Cardiac fibroblast (primary cell): Measurements from ENCODE around the gene SCGB3A1.

Experiments used
- DNase-seq, 2 donors: peaks; one replicate each; pipeline versions ENCODE4 v3.0.0 to v3.0.0-alpha.2; 2010; ENCODE audit warnings: low read depth in 2 of 2
- H3K4me3 ChIP-seq, 2 donors: replicated peaks in 1 of 2; 1 replicate in 1 of 2; 2 replicates in 1 of 2; pipeline ENCODE4 v1.5.1; 2011; ENCODE audit warnings: low read depth in 2 of 2, low read length in 2 of 2, mild to moderate bottlenecking in 2 of 2, moderate library complexity in 1 of 2
- CTCF ChIP-seq: IDR thresholded peaks from one replicate; pipeline ENCODE4 v1.5.1; 2011; ENCODE audit warnings: low read depth, mild to moderate bottlenecking, low read length, inconsistent platforms

The SCGB3A1 gene

GRCh38 chr5:180541710-180542109 is 49.6 kb downstream of the SCGB3A1 start:
- no peak for TF ChIP-seq CTCF
- no peak for DNase-seq

More at GRCh38 chr5:180541710-180542109, 49.6 kb downstream of the SCGB3A1 start:
- no peak overlapping the region for H3K4me3 ChIP-seq
